Measurements from ENCODE around the gene BACE1. TPM values are rescaled to one million over a fixed set of nuclear protein-coding genes. Genes with fewer than 3 reads are reported as not detected.
"Not testable (repeated sequence)": the region's sequence is repeated elsewhere in the genome, so short reads cannot be mapped to it uniquely, and the experiment has no call there.

Gene BACE1
- polyA plus RNA-seq, 3 donors, result 56.9 to 61.3 (median 58.5) TPM

DNA sequence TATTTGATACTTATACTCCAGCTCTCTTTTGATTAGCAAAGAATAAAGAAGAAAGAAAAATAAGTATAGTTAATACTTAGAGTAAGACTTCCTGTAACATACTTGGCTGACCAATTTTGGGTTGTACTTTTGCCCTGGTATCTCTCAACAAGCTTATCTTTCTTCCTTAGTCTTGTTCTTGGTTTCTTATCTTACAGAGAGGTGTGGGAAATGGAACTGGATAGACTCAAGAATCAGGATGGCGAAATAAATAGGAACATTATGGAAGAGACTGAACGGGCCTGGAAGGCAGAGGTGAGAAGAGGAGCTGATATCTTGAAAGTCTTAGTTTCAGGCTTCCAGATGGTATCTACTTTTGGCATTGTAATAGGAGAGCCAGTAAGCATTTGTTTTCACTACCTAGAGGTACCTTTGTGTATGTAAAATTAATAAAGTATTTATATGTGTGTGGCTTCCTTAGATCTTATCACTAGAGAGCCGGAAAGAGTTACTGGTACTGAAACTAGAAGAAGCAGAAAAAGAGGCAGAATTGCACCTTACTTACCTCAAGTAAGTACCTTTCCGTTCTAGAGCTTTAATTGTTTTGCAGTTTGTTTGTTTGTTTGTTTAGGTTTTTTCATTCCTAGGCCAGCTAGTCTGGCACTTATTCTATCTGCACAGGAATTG lies 36.2 kb downstream of the BACE1 start:
- no peak for DNase-seq (ENCODE audit: low read depth in 3 of 3, low spot score in 2 of 3)

DNA sequence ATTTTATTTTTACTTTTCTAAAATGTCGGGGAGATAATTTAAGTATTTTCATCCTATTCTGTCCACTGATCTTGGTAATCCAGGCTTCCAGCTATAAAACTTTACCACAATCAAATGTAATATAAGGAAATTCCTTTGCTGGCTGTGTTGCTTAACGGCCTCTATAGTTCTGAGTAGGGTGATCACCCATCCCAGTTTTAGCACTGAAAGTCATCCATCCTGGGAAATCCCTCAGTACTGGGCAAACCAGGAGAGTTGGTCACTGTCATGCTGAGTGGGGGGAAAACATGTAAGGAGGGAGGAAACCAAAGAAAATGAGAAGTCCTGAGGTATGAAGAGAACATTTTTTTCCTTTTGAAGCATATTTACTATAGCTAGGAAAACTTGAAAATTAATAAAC lies 37.7 kb downstream of the BACE1 start:
- no peak for DNase-seq (ENCODE audit: low read depth in 3 of 3, low spot score in 2 of 3)

DNA sequence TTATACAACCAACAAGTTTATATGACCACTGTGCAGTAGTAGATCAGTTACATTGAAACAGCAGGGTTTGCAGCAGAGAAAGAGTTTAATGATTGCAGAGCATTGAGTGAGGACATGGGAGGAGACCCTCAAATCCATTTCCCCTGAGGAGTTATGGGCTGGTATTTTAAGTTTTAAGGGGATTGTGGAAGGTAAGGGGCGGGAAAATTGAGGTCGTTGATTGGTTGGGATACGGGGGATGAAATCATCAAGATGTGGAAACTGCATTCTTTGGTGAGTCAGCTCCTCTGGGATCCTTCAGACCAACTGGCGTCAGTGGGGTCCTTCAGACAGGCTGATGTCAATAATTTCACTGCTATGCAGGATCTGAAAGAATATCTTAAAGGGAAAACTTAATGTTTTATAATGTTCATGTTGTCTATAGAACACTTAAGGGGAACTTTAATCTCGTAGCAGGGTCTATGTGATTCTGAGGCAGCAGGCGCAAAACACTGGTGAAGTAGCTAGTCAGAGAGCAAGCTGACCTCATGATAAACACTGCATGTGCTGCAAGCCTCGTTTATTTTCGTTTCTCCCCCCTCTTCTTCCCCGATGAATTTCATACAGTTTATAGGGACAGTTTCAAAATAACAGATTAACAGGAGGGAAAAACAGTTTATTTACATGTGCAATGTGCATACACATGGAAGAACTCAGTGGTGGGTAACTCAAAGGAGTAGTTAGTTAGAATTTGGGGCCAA lies 42.3 kb downstream of the BACE1 start:
- no peak for DNase-seq (ENCODE audit: low read depth in 3 of 3, low spot score in 2 of 3)

DNA sequence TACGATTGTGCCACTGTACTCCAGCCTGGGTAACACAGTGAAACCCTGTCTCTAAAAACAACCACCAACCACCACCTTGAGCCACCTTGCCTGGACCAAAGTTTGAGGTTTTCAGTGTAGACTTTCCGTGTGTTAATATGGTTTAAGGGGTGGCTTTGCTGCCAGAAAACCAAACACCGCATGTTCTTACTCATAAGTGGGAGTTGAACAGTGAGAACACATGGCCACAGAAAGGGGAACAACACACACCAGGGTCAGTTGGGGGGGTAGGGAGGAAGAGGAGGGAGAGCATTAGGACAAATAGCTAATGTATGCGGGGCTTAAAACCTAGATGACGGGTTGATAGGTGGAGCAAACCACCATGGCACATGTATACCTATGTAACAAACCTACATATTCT lies 43.9 kb downstream of the BACE1 start:
- not testable (repeated sequence) for DNase-seq (ENCODE audit: low read depth in 3 of 3, low spot score in 2 of 3)

DNA sequence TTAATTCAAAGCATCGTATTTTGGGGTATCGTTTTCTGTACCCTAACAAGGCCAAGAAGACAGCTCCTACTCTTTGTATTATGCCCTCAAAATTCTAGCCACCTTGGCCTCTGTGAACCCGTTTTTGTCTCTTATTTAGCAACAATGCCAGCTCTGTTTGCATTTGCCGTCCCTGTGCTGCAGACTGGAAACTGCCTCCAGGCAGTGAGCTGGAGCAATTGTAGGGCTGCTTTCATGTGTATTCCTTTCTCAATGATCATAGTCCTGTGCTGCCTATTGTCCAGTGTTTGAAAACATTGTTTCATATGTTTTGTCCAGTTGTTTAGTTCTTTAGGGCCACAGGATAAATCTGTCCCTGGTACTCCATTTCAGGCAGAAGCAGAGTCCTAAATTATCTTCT lies 44.8 kb downstream of the BACE1 start:
- DNase-seq (ENCODE audit: low read depth in 3 of 3, low spot score in 2 of 3), result no peak

DNA sequence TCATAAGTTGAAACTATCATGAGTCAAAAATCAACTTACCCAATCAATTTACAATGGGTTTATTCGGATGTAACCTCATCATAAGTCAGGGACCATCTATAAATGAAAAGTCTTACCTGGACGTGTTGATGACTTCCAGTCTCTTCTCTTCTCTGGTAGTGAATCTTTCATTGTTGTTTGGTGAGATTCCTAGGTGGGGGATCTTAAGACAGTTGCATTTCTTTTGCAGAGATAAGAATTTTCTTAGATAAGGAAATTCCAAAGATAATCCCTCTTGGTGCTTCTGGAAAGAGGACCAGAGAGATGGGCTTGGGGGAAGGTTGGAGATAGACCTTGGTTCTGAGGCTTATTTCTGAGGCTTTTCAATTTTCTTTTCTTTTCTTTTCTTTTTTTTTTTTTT lies 46.2 kb downstream of the BACE1 start:
- DNase-seq (ENCODE audit: low read depth in 3 of 3, low spot score in 2 of 3), result no peak

DNA sequence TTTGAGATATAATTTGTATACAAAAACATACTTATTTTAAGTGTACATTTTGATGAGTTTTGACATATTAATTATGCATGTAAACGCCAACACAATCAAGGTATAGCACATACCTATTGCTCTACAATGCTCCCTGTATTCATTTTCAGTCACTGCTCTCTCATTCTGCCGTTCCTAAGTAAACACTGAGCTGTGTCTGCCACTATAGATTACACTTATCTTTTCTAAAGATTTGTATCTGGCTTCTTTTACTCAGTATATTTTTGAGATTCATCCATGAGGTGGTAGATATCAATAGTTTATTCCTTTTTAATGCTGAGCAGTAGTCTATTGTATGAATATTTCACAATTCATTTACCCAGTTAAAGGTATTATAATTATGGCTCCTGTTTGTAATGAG lies 50.3 kb downstream of the BACE1 start:
- no peak for DNase-seq (ENCODE audit: low read depth in 3 of 3, low spot score in 2 of 3)

DNA sequence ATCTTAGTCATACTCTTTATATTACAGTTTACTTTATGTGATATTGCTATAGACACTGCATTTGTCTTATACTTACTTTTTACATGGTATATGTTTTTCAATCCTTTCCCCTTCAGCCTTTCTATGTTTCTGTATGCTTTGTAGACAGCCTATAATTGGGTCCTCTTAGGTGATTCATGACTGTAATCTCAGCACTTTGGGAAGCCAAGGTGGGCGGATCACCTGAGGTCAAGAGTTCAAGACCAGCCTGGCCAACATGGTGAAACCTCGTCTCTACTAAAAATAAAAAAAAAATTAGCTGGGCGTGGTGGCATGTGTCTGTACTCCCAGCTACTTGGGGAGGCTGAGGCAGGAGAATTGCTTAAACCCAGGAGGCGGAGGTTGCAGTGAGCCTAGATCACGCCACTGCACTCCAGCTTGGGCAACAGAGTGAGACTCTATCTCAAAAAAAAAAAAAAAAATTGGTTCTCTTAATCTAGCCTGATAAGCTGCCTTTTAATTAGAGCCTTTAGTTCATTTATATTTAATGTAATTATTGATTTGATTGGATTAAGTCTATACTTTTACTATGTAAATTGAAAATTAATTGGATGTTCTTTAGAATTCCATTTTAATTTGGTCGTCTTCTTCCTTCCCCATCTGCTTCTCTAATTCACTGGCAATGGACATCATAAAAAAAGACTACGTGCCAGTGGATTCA lies 51.3 kb downstream of the BACE1 start:
- DNase-seq (ENCODE audit: low read depth in 3 of 3, low spot score in 2 of 3), result not testable (repeated sequence)

DNA sequence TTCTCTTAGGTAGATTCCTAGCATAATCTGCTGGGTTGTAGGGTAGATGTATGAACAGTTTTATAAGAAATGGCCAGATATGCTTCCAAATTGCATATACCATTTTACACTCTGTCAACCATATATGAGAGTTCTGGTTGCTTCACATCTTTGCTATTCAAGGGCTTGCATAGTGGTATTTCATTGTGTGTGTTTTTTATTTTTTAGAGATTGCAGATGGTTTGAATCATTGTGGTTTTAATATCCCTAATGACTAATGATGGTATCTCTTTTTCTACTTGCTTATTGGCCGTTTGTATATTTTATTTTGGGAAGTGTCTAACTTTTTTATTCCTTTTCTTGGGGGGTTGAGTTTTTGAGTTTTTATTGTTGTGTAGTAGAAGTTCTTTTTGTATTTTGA lies 56.6 kb downstream of the BACE1 start:
- DNase-seq (ENCODE audit: low read depth in 3 of 3, low spot score in 2 of 3), result no peak

DNA sequence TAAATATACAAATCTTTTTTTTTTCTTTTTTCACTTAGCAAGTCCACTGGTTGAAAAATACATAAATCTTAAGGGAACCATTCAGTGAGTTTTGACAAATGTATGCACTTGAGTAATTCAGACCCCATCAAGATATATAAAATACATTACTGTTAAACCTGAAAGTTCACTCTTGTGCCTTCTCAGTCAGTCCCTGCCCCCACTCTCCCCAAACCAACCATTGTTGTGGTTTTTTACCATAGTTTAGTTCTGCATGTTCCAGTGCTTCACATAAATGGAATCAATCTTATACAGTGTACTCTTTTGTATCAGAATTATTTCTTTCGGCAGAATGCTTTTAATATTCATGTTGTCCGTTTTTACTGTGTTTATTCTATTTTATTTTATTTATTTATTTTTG lies 57.5 kb downstream of the BACE1 start:
- DNase-seq (ENCODE audit: low read depth in 3 of 3, low spot score in 2 of 3), result no peak

DNA sequence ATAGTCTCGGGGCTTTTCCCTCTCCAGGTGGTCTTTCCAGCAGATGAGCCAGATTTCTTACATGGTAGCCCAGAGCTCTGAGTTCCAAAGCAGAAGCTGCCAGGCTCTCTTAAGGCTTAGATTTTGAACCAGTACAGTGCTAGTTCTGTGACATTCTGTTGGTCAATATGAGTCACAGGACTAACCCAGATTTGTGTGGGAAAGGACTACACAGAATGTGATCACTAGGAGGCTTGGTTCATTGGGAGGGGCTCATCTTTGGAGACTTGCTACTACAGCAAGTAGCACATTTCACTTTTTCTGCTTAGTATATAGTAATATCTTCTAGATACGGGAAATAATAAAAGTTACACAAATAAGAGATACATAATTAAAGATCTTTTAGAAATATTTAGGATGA lies 59.5 kb downstream of the BACE1 start:
- no peak for DNase-seq (ENCODE audit: low read depth in 3 of 3, low spot score in 2 of 3)

DNA sequence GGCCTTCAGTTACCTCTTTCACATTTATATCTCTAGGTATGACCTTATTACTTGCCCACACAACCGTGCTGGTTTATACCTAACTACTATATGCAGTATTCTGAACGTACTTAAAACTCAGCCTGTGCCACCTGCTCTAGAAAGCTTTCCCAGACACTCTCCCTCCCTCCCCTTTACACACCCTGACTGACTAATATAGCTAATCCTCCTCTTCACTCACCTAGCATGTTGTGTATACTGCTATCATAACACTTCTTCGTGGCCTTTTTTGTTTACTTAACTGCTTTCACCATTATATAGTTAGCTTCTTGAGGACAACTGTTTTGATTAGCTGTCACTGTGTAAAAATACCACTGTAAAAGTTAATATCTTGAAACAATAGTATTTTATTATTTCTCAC lies 60.1 kb downstream of the BACE1 start:
- no peak for DNase-seq (ENCODE audit: low read depth in 3 of 3, low spot score in 2 of 3)

DNA sequence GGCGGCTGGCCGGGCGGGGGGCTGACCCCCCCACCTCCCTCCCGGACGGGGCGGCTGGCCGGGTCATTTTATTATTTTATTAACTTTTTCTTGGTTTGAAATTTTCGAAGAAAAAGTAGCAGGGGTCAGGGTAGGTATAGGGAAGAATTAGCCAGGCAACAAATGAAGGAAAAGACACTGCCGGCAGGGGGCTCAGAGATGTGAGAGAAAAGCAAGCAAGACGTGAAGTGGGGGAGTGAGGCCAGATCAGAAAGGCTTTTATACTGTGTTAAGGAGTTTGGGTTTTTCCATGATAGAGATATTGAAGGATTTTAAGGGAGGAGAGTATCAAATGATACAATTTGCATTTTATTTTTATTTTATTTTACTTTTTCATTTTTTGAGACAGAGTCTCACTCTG lies 64.5 kb downstream of the BACE1 start:
- no peak for DNase-seq (ENCODE audit: low read depth in 3 of 3, low spot score in 2 of 3)

DNA sequence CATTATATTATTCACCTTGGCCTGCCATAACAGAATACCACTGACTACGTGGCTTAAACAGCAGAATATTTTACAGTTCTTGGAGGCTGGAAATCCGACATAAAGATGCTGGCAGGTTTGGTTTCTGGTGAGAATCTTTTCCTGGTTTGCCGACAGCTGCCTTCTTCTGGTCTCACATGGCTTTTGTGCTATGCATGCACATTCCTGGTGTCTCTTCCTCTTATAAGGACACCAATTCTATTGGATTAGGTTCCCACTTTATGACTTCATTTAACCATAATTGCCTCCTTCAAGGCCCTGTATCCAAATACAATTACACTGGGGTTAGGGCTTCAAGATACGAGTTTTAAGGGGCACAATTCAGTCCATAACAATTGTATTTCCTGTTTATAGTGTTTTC lies 66.5 kb downstream of the BACE1 start:
- no peak for DNase-seq (ENCODE audit: low read depth in 3 of 3, low spot score in 2 of 3)

DNA sequence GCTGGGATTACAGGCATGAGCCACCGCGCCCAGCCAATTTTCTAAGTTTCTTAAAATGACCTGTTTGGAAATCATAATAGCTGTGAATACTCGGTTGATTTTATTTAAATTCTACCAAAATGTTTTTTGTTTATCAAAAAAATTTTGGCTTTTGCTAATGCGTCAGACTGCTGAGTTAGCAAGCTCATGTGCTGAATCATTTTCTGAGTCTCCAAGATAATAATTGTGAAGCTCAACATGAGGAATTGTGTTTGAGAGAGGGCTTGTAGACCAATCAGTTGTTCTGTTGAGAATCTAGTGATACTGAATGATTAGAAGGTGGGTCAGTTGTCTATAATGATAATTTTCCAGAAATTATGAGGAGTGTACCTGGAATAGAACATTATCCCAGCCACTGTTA lies 67.7 kb downstream of the BACE1 start:
- no peak for DNase-seq (ENCODE audit: low read depth in 3 of 3, low spot score in 2 of 3)

DNA sequence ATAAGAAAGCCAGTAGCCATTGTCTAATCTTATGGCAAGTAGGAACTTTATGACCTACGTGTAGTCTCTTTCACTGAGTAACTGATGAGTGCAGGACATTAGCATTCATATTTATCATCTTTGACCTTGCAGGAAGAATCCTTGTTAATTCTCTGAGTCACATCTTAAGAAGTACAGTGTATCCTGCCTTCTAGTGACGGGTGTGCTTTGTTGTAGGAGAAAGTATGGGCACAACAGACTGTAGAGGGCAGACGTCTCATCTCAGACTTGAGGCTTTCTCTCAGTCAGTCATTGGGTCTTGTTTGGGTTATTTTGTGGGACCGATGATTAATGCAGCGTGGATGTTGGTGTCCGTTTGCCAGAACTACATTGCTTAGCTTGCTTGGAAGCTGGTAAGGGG lies 76.8 kb downstream of the BACE1 start:
- DNase-seq (ENCODE audit: low read depth in 3 of 3, low spot score in 2 of 3), result no peak

DNA sequence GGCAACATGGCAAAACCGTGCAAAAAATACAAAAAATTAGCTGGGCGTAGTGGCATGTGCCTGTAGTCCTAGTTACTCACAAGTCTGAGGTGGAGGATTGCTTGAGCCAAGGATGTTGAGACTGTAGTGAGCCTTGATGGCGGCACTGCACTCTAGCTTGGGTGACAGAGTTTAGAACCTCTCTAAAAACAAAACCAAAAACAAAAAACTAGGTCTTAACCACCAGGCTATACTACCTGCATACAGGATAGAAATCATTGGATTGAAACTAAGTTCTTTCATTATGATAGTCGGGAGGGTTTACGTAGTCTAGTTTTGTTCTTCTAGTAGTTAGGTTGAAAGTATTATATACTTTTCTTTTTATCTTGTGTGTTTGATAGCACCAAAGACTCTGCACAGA lies 77.8 kb downstream of the BACE1 start:
- DNase-seq (ENCODE audit: low read depth in 3 of 3, low spot score in 2 of 3), result no peak

Other genes with a start within 250 kb of the BACE1 start
- 10 to 100 TPM; 30.8 to 31.9 (median 31.5) TPM for gene SIK3, start 217.8 kb downstream of the BACE1 start, polyA plus RNA-seq (ENCODE audit: insufficient read length in 3 of 3)
- gene PAFAH1B2, start 172.0 kb downstream of the BACE1 start, polyA plus RNA-seq (ENCODE audit: insufficient read length in 3 of 3), result 10 to 100 TPM; 76.5 to 82.9 (median 81.0) TPM
- 10 to 100 TPM; 35.0 to 38.6 (median 38.5) TPM for gene SIDT2, start 137.5 kb downstream of the BACE1 start, polyA plus RNA-seq (ENCODE audit: insufficient read length in 3 of 3)
- gene TAGLN, start 116.9 kb downstream of the BACE1 start, polyA plus RNA-seq (ENCODE audit: insufficient read length in 3 of 3), result 100 to 1,000 TPM; 124 to 132 (median 129) TPM
- 10 to 100 TPM; 18.5 to 20.1 (median 19.2) TPM for gene PCSK7, start 84.2 kb downstream of the BACE1 start, polyA plus RNA-seq (ENCODE audit: insufficient read length in 3 of 3)
- gene RNF214, start 83.6 kb downstream of the BACE1 start, polyA plus RNA-seq (ENCODE audit: insufficient read length in 3 of 3), result 10 to 100 TPM; 29.7 to 33.1 (median 31.7) TPM
- 10 to 100 TPM; 17.3 to 17.6 (median 17.5) TPM for gene BACE1-AS, start 24.9 kb downstream of the BACE1 start, polyA plus RNA-seq (ENCODE audit: insufficient read length in 3 of 3)
- gene CEP164, start 11.6 kb upstream of the BACE1 start, polyA plus RNA-seq (ENCODE audit: insufficient read length in 3 of 3), result 10 to 100 TPM; 19.6 to 22.9 (median 22.1) TPM